ENCODE results near the gene GPATCH1.

The GPATCH1 gene

GRCh38 chr19:33063356-33063752 lies 17.6 kb upstream of the GPATCH1 start:
- no peak for DNase-seq (ENCODE audit: low read depth)
- H3K4me3 ChIP-seq (ENCODE audit: low read depth, low read length) = no peak overlapping the region
- TF ChIP-seq POLR2A (IDR thresholded peaks at IDR 0.05; ENCODE audit: extremely low read depth, insufficient read length) = no peak
- no peak for TF ChIP-seq MAX (IDR thresholded peaks at IDR 0.05; ENCODE audit: low read depth, low read length)
- TF ChIP-seq MYC (IDR thresholded peaks at IDR 0.05; ENCODE audit: low read depth, low read length) = no peak
- TF ChIP-seq CTCF (IDR thresholded peaks at IDR 0.05; ENCODE audit: low read depth, low read length) = no peak

GRCh38 chr19:33063753-33064457 lies 17.1 kb upstream of the GPATCH1 start:
- H3K4me3 ChIP-seq (ENCODE audit: low read depth, low read length) = peak overlapping the region; percentile 42
- peak; percentile 44 for DNase-seq (ENCODE audit: low read depth)
- no peak for TF ChIP-seq MAX (IDR thresholded peaks at IDR 0.05; ENCODE audit: low read depth, low read length)
- no peak for TF ChIP-seq POLR2A (IDR thresholded peaks at IDR 0.05; ENCODE audit: extremely low read depth, insufficient read length)
- TF ChIP-seq MYC (IDR thresholded peaks at IDR 0.05; ENCODE audit: low read depth, low read length) = no peak
- no peak for TF ChIP-seq CTCF (IDR thresholded peaks at IDR 0.05; ENCODE audit: low read depth, low read length)

GRCh38 chr19:33064458-33064791 lies 16.6 kb upstream of the GPATCH1 start:
- H3K4me3 ChIP-seq (ENCODE audit: low read depth, low read length) = peak overlapping the region; percentile 42
- TF ChIP-seq MAX (IDR thresholded peaks at IDR 0.05; ENCODE audit: low read depth, low read length) (no peak), MYC (IDR thresholded peaks at IDR 0.05; ENCODE audit: low read depth, low read length) (no peak), CTCF (IDR thresholded peaks at IDR 0.05; ENCODE audit: low read depth, low read length) (no peak), POLR2A (IDR thresholded peaks at IDR 0.05; ENCODE audit: extremely low read depth, insufficient read length) (no peak)
- DNase-seq (ENCODE audit: low read depth) = no peak

GRCh38 chr19:33064792-33065550 lies 16.0 kb upstream of the GPATCH1 start, which contains the start of gene RHPN2:
Gene RHPN2 (minus strand): TSS chr19:33064888. CDS start chr19:33064852, 36 bp downstream.
- TF ChIP-seq MYC (IDR thresholded peaks at IDR 0.05; ENCODE audit: low read depth, low read length) = no peak
- TF ChIP-seq MAX (IDR thresholded peaks at IDR 0.05; ENCODE audit: low read depth, low read length) = no peak
- no peak for TF ChIP-seq POLR2A (IDR thresholded peaks at IDR 0.05; ENCODE audit: extremely low read depth, insufficient read length)
- no peak for TF ChIP-seq CTCF (IDR thresholded peaks at IDR 0.05; ENCODE audit: low read depth, low read length)
- DNase-seq (ENCODE audit: low read depth) = peak; percentile 77
- peak within 1 kb of the TSS; percentile 42 for H3K4me3 ChIP-seq (ENCODE audit: low read depth, low read length)

- no peak for TF ChIP-seq MAX (IDR thresholded peaks at IDR 0.05; ENCODE audit: low read depth, low read length)
- TF ChIP-seq CTCF (IDR thresholded peaks at IDR 0.05; ENCODE audit: low read depth, low read length) = no peak
- TF ChIP-seq POLR2A (IDR thresholded peaks at IDR 0.05; ENCODE audit: extremely low read depth, insufficient read length) = no peak
- no peak for TF ChIP-seq MYC (IDR thresholded peaks at IDR 0.05; ENCODE audit: low read depth, low read length)
- DNase-seq (ENCODE audit: low read depth) = no peak
- no peak overlapping the region for H3K4me3 ChIP-seq (ENCODE audit: low read depth, low read length)
Measured at GRCh38 chr19:33066543-33066942, 14.4 kb upstream of the GPATCH1 start.

Data from NB4 (cell line).